Stomach (tissue), 4 donors: ENCODE measurements around the gene STXBP2.

Experiments used
- POLR2AphosphoS5 ChIP-seq, 3 donors: sonication (generic); formaldehyde crosslinking; IDR thresholded peaks; one replicate each; pipeline ENCODE4 v1.6.1; 2016; ENCODE audit warnings: antibody characterized with exemption in 3 of 3
- TF ChIP-seq, protein P1 (sequence below), 7 experiments: fragments of 450-650 bp in 4 of 7; fragments of 200-600 bp in 3 of 7; sonication (generic) in 3 of 7; IDR thresholded peaks; one replicate each; pipeline ENCODE4 v1.5.1; 2016 to 2019; ENCODE audit warnings: antibody characterized with exemption in 7 of 7, control low read depth in 2 of 7, mild to moderate bottlenecking in 1 of 7

DNA sequence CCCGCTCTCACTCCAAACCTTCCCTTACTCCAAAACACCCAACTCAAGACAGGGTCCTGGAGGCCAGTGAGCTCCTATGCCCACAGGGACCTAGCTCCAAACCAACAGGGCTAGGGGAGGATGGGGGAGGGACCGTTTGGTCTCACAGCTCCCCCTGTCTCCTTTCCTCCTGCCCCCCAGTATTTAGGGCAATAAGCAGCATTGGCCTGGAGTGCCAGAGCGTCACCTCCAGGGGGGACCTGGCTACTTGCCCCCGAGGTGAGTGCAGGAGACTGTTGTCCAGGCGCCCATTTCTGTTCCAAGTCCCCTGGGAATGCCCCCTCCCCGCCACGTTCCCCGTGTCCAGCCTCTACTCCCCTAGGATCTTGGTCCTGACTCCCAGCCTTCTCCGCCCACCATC is 32.7 kb downstream of the STXBP2 start:
- TF ChIP-seq, protein P1, sequence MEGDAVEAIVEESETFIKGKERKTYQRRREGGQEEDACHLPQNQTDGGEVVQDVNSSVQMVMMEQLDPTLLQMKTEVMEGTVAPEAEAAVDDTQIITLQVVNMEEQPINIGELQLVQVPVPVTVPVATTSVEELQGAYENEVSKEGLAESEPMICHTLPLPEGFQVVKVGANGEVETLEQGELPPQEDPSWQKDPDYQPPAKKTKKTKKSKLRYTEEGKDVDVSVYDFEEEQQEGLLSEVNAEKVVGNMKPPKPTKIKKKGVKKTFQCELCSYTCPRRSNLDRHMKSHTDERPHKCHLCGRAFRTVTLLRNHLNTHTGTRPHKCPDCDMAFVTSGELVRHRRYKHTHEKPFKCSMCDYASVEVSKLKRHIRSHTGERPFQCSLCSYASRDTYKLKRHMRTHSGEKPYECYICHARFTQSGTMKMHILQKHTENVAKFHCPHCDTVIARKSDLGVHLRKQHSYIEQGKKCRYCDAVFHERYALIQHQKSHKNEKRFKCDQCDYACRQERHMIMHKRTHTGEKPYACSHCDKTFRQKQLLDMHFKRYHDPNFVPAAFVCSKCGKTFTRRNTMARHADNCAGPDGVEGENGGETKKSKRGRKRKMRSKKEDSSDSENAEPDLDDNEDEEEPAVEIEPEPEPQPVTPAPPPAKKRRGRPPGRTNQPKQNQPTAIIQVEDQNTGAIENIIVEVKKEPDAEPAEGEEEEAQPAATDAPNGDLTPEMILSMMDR (IDR thresholded peaks at IDR 0.05) = no peak
- no peak for TF ChIP-seq POLR2AphosphoS5 (IDR thresholded peaks at IDR 0.05)
